ENCODE data around the gene SGCA.

- TF ChIP-seq POLR2AphosphoS5 (IDR thresholded peaks at IDR 0.05; ENCODE audit: low read depth): no peak
- TF ChIP-seq CTCF (conservative IDR thresholded peaks at IDR 0.05; ENCODE audit: low read depth in 2 of 2): no peak
- TF ChIP-seq NANOG (IDR thresholded peaks at IDR 0.05; ENCODE audit: borderline replicate concordance): no peak
- no peak for TF ChIP-seq EZH2 (IDR thresholded peaks at IDR 0.05; ENCODE audit: low read depth, unreplicated experiment)
- no peak for TF ChIP-seq REST (IDR thresholded peaks at IDR 0.05; ENCODE audit: unreplicated experiment)
- no peak for TF ChIP-seq JUNB (IDR thresholded peaks at IDR 0.05; ENCODE audit: unreplicated experiment)
- no peak for TF ChIP-seq EZH2phosphoT487 (IDR thresholded peaks at IDR 0.05; ENCODE audit: unreplicated experiment)
- no peak for TF ChIP-seq ETS1 (IDR thresholded peaks at IDR 0.05)
- no peak for TF ChIP-seq ZNF114 (CRISPR knock-in tag; IDR thresholded peaks at IDR 0.05)
- TF ChIP-seq ZNF462 (CRISPR knock-in tag; IDR thresholded peaks at IDR 0.05): no peak
- no peak for TF ChIP-seq STAT1 (IDR thresholded peaks at IDR 0.05; ENCODE audit: unreplicated experiment)
- TF ChIP-seq CREB1 (CRISPR knock-in tag; IDR thresholded peaks at IDR 0.05; ENCODE audit: low read depth): no peak
- no peak for TF ChIP-seq ZNF331 (CRISPR knock-in tag; IDR thresholded peaks at IDR 0.05; ENCODE audit: low read depth)
These were observed 24.4 kb downstream of the SGCA start for GRCh38 chr17:50190293-50190602.

Measured in GM23338 (cell line).